ENCODE results near the gene PRICKLE1. TPM values are rescaled to one million over a fixed set of nuclear protein-coding genes. Genes with fewer than 3 reads are reported as not detected.

The PRICKLE1 gene
- total and polyA plus RNA-seq, 10 of the 15 experiments (the other 5 are each of a cell fraction or from before 2014, with no cell fraction given), result 0.47 to 2.8 (median 0.86) TPM

GRCh38 chr12:42409471-42409870, 180.1 kb downstream of the PRICKLE1 start:
- no peaks in the 10 kb centered on the region for H4K20me1 ChIP-seq (ENCODE audit: control insufficient read depth, insufficient read depth)
- no peaks in the 10 kb centered on the region for H3K9me3 ChIP-seq (replicated peaks; ENCODE audit: control insufficient read depth, insufficient read depth, low read length)
- SMC1A ChIA-PET (ENCODE audit: uncharacterized antibody, unreplicated experiment), result no interaction called here
- TF ChIP-seq FOXM1 (IDR thresholded peaks at IDR 0.05; ENCODE audit: low read depth, low read length) (no peak), ZNF24 (IDR thresholded peaks at IDR 0.05) (no peak), NRF1 (conservative IDR thresholded peaks at IDR 0.05; ENCODE audit: low read depth, low read length) (no peak), CBX3 (IDR thresholded peaks at IDR 0.05; ENCODE audit: borderline replicate concordance, low read depth) (no peak), KLF5 (IDR thresholded peaks at IDR 0.05; ENCODE audit: partially characterized antibody) (no peak)
- TF ChIP-seq, protein P1, sequence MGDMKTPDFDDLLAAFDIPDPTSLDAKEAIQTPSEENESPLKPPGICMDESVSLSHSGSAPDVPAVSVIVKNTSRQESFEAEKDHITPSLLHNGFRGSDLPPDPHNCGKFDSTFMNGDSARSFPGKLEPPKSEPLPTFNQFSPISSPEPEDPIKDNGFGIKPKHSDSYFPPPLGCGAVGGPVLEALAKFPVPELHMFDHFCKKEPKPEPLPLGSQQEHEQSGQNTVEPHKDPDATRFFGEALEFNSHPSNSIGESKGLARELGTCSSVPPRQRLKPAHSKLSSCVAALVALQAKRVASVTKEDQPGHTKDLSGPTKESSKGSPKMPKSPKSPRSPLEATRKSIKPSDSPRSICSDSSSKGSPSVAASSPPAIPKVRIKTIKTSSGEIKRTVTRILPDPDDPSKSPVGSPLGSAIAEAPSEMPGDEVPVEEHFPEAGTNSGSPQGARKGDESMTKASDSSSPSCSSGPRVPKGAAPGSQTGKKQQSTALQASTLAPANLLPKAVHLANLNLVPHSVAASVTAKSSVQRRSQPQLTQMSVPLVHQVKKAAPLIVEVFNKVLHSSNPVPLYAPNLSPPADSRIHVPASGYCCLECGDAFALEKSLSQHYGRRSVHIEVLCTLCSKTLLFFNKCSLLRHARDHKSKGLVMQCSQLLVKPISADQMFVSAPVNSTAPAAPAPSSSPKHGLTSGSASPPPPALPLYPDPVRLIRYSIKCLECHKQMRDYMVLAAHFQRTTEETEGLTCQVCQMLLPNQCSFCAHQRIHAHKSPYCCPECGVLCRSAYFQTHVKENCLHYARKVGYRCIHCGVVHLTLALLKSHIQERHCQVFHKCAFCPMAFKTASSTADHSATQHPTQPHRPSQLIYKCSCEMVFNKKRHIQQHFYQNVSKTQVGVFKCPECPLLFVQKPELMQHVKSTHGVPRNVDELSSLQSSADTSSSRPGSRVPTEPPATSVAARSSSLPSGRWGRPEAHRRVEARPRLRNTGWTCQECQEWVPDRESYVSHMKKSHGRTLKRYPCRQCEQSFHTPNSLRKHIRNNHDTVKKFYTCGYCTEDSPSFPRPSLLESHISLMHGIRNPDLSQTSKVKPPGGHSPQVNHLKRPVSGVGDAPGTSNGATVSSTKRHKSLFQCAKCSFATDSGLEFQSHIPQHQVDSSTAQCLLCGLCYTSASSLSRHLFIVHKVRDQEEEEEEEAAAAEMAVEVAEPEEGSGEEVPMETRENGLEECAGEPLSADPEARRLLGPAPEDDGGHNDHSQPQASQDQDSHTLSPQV (IDR thresholded peaks at IDR 0.05), result no peak
- TF ChIP-seq, protein P2, sequence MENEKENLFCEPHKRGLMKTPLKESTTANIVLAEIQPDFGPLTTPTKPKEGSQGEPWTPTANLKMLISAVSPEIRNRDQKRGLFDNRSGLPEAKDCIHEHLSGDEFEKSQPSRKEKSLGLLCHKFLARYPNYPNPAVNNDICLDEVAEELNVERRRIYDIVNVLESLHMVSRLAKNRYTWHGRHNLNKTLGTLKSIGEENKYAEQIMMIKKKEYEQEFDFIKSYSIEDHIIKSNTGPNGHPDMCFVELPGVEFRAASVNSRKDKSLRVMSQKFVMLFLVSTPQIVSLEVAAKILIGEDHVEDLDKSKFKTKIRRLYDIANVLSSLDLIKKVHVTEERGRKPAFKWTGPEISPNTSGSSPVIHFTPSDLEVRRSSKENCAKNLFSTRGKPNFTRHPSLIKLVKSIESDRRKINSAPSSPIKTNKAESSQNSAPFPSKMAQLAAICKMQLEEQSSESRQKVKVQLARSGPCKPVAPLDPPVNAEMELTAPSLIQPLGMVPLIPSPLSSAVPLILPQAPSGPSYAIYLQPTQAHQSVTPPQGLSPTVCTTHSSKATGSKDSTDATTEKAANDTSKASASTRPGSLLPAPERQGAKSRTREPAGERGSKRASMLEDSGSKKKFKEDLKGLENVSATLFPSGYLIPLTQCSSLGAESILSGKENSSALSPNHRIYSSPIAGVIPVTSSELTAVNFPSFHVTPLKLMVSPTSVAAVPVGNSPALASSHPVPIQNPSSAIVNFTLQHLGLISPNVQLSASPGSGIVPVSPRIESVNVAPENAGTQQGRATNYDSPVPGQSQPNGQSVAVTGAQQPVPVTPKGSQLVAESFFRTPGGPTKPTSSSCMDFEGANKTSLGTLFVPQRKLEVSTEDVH (IDR thresholded peaks at IDR 0.05; ENCODE audit: low read depth, partially characterized antibody), result no peak
- no TSS peak for BruUV-seq (replicated peaks)
- RAD21 ChIA-PET (ENCODE audit: unreplicated experiment), result no interaction called here
- ATAC-seq (no peak), FAIRE-seq (no peak), DNase-seq (ENCODE audit: low read depth, low spot score) (no peak)
- no peak overlapping the region for H3K4me2 ChIP-seq (ENCODE audit: control insufficient read depth, insufficient read depth)
- H3K4me3 ChIP-seq, result no peak overlapping the region
- no peak overlapping the region for H2AFZ ChIP-seq (ENCODE audit: control insufficient read depth, low read depth, low read length)
- CTCF ChIA-PET, result interaction anchor here (1.1 kb wide), 1 partner anchor 37 kb away, joined by 3 read pairs; no protein-coding TSS in a partner anchor
- H3K79me2 ChIP-seq (ENCODE audit: control insufficient read depth, insufficient read depth, low read length), result no peaks in the 10 kb centered on the region
- no peaks in the 10 kb centered on the region for H3K27me3 ChIP-seq (replicated peaks in 1 of 2; ENCODE audit: control insufficient read depth in 2 of 2, insufficient read depth in 2 of 2, low read length in 1 of 2)
- intact Hi-C loops (cut with micrococcal nuclease; ENCODE audit: unreplicated experiment) (loop anchor here (10.0 kb wide), 1 partner anchor 165 kb away; no protein-coding TSS in a partner anchor), in situ Hi-C loops (cut with MboI) (no loop called here)
- H3K9ac ChIP-seq (ENCODE audit: control insufficient read depth, insufficient read depth, low read length), result no peak overlapping the region
- H3K36me3 ChIP-seq (ENCODE audit: control insufficient read depth in 2 of 2, insufficient read depth in 2 of 2, low read length in 1 of 2), result peaks cover 0 to 3% of the 10 kb centered on the region in 2 experiments
- 98% methylated on average over 2 of the region's 2 CpGs for WGBS (ENCODE audit: insufficient coverage, insufficient replicate concordance, low lambda C conversion rate, missing lambda C conversion rate)
- POLR2A ChIA-PET, result no interaction called here
- H3K27ac ChIP-seq (ENCODE audit: control insufficient read depth, insufficient read depth), result no peak overlapping the region
- H3K4me1 ChIP-seq (ENCODE audit: control insufficient read depth, insufficient read depth, low read length), result no peaks in the 10 kb centered on the region

Measured in GM12878 (cell line).